Measurements from ENCODE around the gene RXFP1.

RXFP1 gene

DNA sequence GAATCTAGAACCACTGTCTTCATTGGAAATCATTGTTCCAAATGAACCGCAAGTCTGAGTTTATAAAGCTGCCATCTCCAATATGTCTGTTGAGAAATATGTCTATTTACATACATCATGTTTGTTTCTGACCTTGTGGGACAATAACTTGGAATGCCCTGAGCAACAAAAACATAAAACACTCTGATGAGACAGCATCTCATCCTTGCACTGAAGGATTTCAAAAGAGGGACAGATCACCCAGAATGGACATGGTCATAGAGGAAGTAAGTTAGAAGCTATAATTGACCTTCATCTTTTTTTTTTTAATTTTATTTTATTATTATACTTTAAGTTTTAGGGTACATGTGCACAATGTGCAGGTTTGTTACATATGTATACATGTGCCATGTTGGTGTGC is 22.5 kb downstream of the RXFP1 start:
- Histone ChIP-seq H3K9ac (ENCODE audit: low read depth, low read length) (no peak overlapping the region), H3K4me3 (ENCODE audit: low read depth, low read length) (no peak overlapping the region), H3K9me3 (ENCODE audit: control insufficient read depth, insufficient read depth, low read length) (no peaks in the 10 kb centered on the region), H3K27me3 (ENCODE audit: control insufficient read depth, insufficient read depth, low read length) (no peaks in the 10 kb centered on the region), H3K36me3 (ENCODE audit: control insufficient read depth, insufficient read depth, low read length) (no peaks in the 10 kb centered on the region), H3K4me1 (ENCODE audit: control insufficient read depth, insufficient read depth, low read length) (no peaks in the 10 kb centered on the region)

DNA sequence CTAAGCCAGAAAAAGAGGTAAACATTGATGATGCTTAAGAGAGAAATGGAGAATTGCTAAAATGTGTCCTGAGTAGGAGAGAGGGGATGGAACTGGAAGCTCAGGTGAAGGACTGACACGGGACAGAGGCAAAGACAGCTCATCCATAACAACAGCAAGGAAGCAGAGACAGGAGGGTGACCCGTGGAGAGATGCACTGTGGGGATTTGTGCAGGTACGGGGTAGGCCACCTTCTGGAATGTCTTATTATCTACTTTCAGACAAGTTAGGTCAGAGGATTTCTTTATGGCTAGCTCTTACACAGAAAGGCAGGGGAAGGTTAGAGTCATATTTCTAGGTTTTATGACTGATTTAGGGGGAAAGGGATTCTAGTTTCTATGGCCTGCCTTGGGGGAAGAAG is 31.7 kb downstream of the RXFP1 start:
- no peaks in the 10 kb centered on the region for H3K27me3 ChIP-seq (ENCODE audit: control insufficient read depth, insufficient read depth, low read length)
- H3K4me3 ChIP-seq (ENCODE audit: low read depth, low read length) = no peak overlapping the region
- H3K9ac ChIP-seq (ENCODE audit: low read depth, low read length) = no peak overlapping the region
- peaks cover 7% of the 10 kb centered on the region for H3K9me3 ChIP-seq (ENCODE audit: control insufficient read depth, insufficient read depth, low read length)
- no peaks in the 10 kb centered on the region for H3K36me3 ChIP-seq (ENCODE audit: control insufficient read depth, insufficient read depth, low read length)
- H3K4me1 ChIP-seq (ENCODE audit: control insufficient read depth, insufficient read depth, low read length) = no peaks in the 10 kb centered on the region

DNA sequence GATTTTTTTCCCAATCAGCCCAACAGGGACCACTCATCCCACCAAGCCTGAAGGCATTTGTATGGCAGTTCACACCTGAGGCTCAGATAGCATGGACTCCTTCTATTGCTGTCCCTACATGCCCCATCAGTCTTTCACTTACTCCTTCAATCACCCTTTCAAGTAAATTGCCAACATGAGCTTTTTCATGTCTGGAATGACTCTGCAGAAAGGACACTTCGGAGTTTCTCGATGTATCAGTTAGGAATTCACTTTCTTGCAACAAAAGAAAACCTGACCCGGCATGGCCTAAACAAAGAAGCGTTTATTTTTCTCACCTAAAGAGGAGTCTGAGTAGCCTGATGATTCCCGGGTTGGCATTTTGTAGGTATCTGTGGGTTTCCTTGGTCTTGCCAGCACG is 38.6 kb downstream of the RXFP1 start:
- Histone ChIP-seq H3K27me3 (ENCODE audit: control insufficient read depth, insufficient read depth, low read length) (no peaks in the 10 kb centered on the region), H3K4me1 (ENCODE audit: control insufficient read depth, insufficient read depth, low read length) (no peaks in the 10 kb centered on the region), H3K4me3 (ENCODE audit: low read depth, low read length) (no peak overlapping the region), H3K36me3 (ENCODE audit: control insufficient read depth, insufficient read depth, low read length) (no peaks in the 10 kb centered on the region), H3K9ac (ENCODE audit: low read depth, low read length) (no peak overlapping the region), H3K9me3 (ENCODE audit: control insufficient read depth, insufficient read depth, low read length) (no peaks in the 10 kb centered on the region)

DNA sequence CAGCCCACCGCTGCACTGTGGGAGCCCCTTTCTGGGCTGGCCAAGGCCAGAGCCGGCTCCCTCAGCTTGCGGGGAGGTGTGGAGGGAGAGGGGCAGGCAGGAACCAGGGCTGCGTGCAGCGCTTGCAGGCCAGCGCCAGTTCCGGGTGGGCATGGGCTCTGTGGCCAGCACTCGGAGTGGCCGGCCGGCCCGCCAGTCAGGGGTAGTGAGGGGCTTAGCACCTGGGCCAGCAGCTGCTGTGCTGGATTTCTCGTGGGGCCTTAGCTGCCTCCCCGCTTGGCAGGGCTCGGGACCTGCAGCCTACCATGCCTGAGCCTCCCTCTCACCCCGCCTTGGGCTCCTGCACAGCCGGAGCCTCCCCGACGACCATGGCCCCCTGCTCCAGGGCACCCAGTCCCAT is 45.2 kb downstream of the RXFP1 start:
- Histone ChIP-seq H3K9me3 (ENCODE audit: control insufficient read depth, insufficient read depth, low read length) (no peaks in the 10 kb centered on the region), H3K4me3 (ENCODE audit: low read depth, low read length) (no peak overlapping the region), H3K27me3 (ENCODE audit: control insufficient read depth, insufficient read depth, low read length) (no peaks in the 10 kb centered on the region), H3K4me1 (ENCODE audit: control insufficient read depth, insufficient read depth, low read length) (no peaks in the 10 kb centered on the region), H3K9ac (ENCODE audit: low read depth, low read length) (no peak overlapping the region), H3K36me3 (ENCODE audit: control insufficient read depth, insufficient read depth, low read length) (no peaks in the 10 kb centered on the region)

DNA sequence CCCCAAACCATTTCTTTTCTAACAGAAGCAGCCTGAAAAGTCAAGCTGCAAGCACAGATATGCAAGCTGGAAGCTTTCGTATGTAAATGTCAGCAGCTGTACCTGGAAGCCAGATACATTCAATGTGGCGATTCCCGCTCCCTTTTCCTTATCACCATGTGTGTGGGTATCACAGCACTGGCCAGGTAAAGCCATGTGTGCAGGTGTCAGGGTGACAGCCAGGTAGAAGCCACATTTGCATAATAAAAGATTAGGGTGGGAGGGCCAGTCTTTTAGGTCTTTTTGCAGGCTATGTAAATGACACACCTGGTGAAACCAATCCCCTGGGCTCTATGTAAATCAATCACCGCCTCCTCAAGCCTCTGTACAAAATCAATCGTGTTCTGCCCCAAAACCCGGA is 50.1 kb downstream of the RXFP1 start:
- H3K9me3 ChIP-seq (ENCODE audit: control insufficient read depth, insufficient read depth, low read length) = no peaks in the 10 kb centered on the region
- no peak overlapping the region for H3K4me3 ChIP-seq (ENCODE audit: low read depth, low read length)
- H3K9ac ChIP-seq (ENCODE audit: low read depth, low read length) = no peak overlapping the region
- no peaks in the 10 kb centered on the region for H3K36me3 ChIP-seq (ENCODE audit: control insufficient read depth, insufficient read depth, low read length)
- no peaks in the 10 kb centered on the region for H3K27me3 ChIP-seq (ENCODE audit: control insufficient read depth, insufficient read depth, low read length)
- H3K4me1 ChIP-seq (ENCODE audit: control insufficient read depth, insufficient read depth, low read length) = peaks cover 19% of the 10 kb centered on the region

DNA sequence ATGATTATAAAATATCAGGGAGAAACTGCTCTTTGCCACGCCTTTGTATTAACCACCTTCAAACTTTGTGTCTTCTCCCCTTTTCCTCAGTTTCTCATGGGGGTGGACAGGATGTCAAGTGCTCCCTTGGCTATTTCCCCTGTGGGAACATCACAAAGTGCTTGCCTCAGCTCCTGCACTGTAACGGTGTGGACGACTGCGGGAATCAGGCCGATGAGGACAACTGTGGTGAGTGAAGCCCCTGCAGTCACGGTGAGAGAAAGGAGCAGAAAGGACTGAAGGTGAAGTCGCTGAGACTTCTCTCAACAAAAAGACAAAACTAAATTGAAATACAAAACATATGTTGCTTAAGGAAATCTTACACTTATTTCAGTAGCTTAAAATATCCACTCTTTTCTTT is 50.9 kb downstream of the RXFP1 start:
- Histone ChIP-seq H3K4me1 (ENCODE audit: control insufficient read depth, insufficient read depth, low read length) (peaks cover 19% of the 10 kb centered on the region), H3K27me3 (ENCODE audit: control insufficient read depth, insufficient read depth, low read length) (no peaks in the 10 kb centered on the region), H3K9me3 (ENCODE audit: control insufficient read depth, insufficient read depth, low read length) (no peaks in the 10 kb centered on the region), H3K9ac (ENCODE audit: low read depth, low read length) (peak overlapping the region; percentile 16), H3K36me3 (ENCODE audit: control insufficient read depth, insufficient read depth, low read length) (no peaks in the 10 kb centered on the region), H3K4me3 (ENCODE audit: low read depth, low read length) (no peak overlapping the region)

DNA sequence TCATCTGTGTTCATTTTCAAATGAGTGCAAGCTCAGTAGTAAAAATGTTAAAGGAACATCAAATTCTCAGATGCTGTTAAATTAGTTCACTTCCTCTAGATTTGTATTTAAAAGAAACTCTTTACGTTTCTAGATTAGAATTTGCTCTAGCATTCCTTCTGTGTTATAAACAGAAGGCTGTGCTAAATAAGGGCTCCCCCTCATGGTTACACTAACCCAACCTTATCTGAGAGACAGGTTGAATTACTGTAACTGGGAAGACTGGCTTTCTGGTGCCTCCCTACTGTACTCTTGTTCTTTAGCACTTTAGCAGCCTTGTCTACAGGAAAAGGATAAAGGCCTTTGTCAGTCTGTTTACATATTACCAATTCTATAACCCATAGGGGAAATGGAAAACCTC is 56.8 kb downstream of the RXFP1 start:
- H3K9me3 ChIP-seq (ENCODE audit: control insufficient read depth, insufficient read depth, low read length) = no peaks in the 10 kb centered on the region
- H3K36me3 ChIP-seq (ENCODE audit: control insufficient read depth, insufficient read depth, low read length) = no peaks in the 10 kb centered on the region
- no peak overlapping the region for H3K4me3 ChIP-seq (ENCODE audit: low read depth, low read length)
- no peak overlapping the region for H3K9ac ChIP-seq (ENCODE audit: low read depth, low read length)
- peaks cover 20% of the 10 kb centered on the region for H3K27me3 ChIP-seq (ENCODE audit: control insufficient read depth, insufficient read depth, low read length)
- peaks cover 20% of the 10 kb centered on the region for H3K4me1 ChIP-seq (ENCODE audit: control insufficient read depth, insufficient read depth, low read length)

DNA sequence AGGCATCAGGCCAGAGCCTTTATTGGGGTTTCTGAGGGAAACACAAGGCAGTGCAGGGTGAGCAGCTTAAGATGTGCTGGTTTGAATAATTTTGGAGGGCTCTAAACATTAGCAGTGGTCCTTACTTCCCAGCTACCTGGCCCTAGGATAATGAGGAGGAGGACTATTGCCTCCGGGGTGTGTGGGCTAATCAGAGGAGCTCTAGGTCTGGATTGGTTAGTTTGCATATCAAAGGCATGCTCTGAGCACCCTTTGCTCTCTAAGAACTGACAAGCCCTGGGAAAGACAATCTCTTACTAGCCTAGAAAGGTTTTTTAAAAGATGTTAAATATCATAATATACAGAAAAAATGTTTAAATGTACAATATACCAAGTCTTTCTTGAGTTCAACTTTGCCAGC is 58.4 kb downstream of the RXFP1 start:
- peaks cover 6% of the 10 kb centered on the region for H3K4me1 ChIP-seq (ENCODE audit: control insufficient read depth, insufficient read depth, low read length)
- H3K9ac ChIP-seq (ENCODE audit: low read depth, low read length) = no peak overlapping the region
- H3K36me3 ChIP-seq (ENCODE audit: control insufficient read depth, insufficient read depth, low read length) = no peaks in the 10 kb centered on the region
- peaks cover 20% of the 10 kb centered on the region for H3K27me3 ChIP-seq (ENCODE audit: control insufficient read depth, insufficient read depth, low read length)
- H3K4me3 ChIP-seq (ENCODE audit: low read depth, low read length) = no peak overlapping the region
- H3K9me3 ChIP-seq (ENCODE audit: control insufficient read depth, insufficient read depth, low read length) = no peaks in the 10 kb centered on the region

DNA sequence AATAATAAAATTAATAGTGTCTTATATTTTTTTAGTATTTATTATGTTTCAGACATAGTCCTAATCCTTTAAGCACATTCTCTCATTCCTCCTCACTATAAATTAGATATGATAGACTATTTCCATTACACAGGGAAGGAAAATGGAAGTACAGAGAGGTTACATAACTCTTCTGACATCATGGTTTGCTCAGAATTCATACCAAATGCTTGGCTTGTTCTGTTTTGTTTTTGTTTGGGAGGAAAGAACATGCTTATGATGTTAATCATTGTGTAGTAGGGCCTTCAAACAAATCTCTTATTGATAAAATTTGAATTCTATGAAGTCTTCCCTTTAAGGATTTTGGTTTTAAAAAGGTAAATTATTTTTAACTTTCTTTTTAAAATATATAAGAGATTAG is 59.5 kb downstream of the RXFP1 start:
- Histone ChIP-seq H3K4me1 (ENCODE audit: control insufficient read depth, insufficient read depth, low read length) (peaks cover 6% of the 10 kb centered on the region), H3K27me3 (ENCODE audit: control insufficient read depth, insufficient read depth, low read length) (peaks cover 20% of the 10 kb centered on the region), H3K9me3 (ENCODE audit: control insufficient read depth, insufficient read depth, low read length) (no peaks in the 10 kb centered on the region), H3K36me3 (ENCODE audit: control insufficient read depth, insufficient read depth, low read length) (no peaks in the 10 kb centered on the region), H3K9ac (ENCODE audit: low read depth, low read length) (no peak overlapping the region), H3K4me3 (ENCODE audit: low read depth, low read length) (no peak overlapping the region)

DNA sequence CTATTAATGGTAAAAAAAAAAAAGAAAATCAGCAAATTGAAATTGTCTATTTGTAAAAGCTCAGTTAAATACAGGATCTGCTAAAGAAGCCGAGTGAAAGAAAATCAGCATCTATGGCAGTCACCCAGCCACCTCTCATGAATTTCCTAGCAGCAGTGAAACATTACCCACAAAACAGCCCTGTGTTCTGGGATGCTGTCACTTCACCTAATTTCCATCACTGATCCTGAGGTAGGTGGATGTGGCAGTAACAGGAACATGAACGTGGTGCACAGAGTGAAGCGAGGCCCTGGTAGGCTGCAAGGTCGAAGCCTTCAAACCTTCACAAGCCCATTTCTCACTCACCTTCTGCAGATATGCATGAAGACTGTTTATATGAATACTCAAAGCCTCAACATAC is 65.2 kb downstream of the RXFP1 start:
- Histone ChIP-seq H3K4me3 (ENCODE audit: low read depth, low read length) (no peak overlapping the region), H3K27me3 (ENCODE audit: control insufficient read depth, insufficient read depth, low read length) (peaks cover 10% of the 10 kb centered on the region), H3K9ac (ENCODE audit: low read depth, low read length) (no peak overlapping the region), H3K4me1 (ENCODE audit: control insufficient read depth, insufficient read depth, low read length) (no peaks in the 10 kb centered on the region), H3K9me3 (ENCODE audit: control insufficient read depth, insufficient read depth, low read length) (no peaks in the 10 kb centered on the region), H3K36me3 (ENCODE audit: control insufficient read depth, insufficient read depth, low read length) (no peaks in the 10 kb centered on the region)

DNA sequence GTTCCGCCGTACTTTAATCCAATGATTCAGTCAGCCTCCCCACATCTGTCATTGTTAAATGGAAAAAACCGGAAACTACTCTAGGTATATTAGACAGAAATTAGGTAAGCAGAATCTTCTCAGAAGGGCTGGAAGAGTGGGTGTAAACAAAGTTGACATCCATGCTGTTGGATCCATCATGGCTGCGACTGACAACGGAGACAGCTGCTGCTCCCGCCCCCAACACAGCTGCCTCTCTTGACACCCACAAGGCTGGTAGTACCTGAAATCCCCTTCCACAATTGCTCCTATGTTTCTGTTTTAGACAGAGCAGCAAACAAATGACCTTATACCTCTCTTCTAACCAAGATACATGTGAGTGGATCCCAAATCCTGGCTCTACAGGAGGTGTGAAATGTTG is 66.6 kb downstream of the RXFP1 start:
- H3K4me1 ChIP-seq (ENCODE audit: control insufficient read depth, insufficient read depth, low read length) = no peaks in the 10 kb centered on the region
- no peaks in the 10 kb centered on the region for H3K36me3 ChIP-seq (ENCODE audit: control insufficient read depth, insufficient read depth, low read length)
- H3K9me3 ChIP-seq (ENCODE audit: control insufficient read depth, insufficient read depth, low read length) = no peaks in the 10 kb centered on the region
- H3K27me3 ChIP-seq (ENCODE audit: control insufficient read depth, insufficient read depth, low read length) = no peaks in the 10 kb centered on the region
- H3K4me3 ChIP-seq (ENCODE audit: low read depth, low read length) = no peak overlapping the region
- no peak overlapping the region for H3K9ac ChIP-seq (ENCODE audit: low read depth, low read length)

DNA sequence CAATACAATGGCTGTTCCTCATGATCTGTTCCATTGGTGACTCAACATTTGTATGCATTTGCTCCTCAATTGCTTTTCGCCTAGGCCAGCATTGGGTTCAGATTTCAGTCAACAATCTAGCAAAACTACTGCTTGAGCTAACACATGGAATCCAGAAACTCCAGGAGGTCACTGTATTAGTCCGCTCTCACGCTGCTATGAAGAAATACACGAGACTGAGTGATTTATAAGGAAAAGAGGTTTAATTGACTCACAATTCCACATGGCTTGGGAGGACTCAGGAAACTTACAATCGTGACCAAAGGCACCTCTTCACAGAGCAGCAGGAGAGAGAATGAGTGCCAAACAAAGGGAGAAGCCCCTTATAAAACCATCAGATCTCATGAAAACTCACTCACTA is 67.1 kb downstream of the RXFP1 start:
- H3K27me3 ChIP-seq (ENCODE audit: control insufficient read depth, insufficient read depth, low read length) = no peaks in the 10 kb centered on the region
- no peaks in the 10 kb centered on the region for H3K36me3 ChIP-seq (ENCODE audit: control insufficient read depth, insufficient read depth, low read length)
- H3K4me3 ChIP-seq (ENCODE audit: low read depth, low read length) = no peak overlapping the region
- H3K9ac ChIP-seq (ENCODE audit: low read depth, low read length) = no peak overlapping the region
- H3K4me1 ChIP-seq (ENCODE audit: control insufficient read depth, insufficient read depth, low read length) = no peaks in the 10 kb centered on the region
- H3K9me3 ChIP-seq (ENCODE audit: control insufficient read depth, insufficient read depth, low read length) = no peaks in the 10 kb centered on the region

DNA sequence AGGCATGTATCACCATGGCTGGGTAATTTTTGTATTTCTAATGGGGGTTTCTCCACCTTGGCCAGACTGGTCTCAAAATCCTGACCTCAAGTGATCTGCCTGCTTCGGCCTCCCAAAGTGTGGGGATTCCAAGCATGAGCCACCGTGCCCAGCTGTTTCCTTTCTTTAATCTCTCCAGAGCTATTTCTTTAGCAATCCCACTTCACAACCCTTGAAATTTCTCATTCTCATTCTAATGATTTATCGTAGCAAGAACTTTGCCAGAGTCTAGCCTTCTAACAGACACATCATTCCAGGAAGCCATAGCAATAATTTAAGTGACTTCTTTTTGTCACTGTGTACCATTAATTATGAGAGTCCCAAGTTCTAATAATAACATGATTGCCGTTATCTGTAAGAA is 68.6 kb downstream of the RXFP1 start:
- Histone ChIP-seq H3K27me3 (ENCODE audit: control insufficient read depth, insufficient read depth, low read length) (no peaks in the 10 kb centered on the region), H3K9ac (ENCODE audit: low read depth, low read length) (no peak overlapping the region), H3K36me3 (ENCODE audit: control insufficient read depth, insufficient read depth, low read length) (no peaks in the 10 kb centered on the region), H3K4me1 (ENCODE audit: control insufficient read depth, insufficient read depth, low read length) (no peaks in the 10 kb centered on the region), H3K4me3 (ENCODE audit: low read depth, low read length) (no peak overlapping the region), H3K9me3 (ENCODE audit: control insufficient read depth, insufficient read depth, low read length) (no peaks in the 10 kb centered on the region)

All from iPS-15b (cell line).